K562 (cell line): ENCODE results near the gene SNTG2. TPM values are rescaled to one million over a fixed set of nuclear protein-coding genes. Genes with fewer than 3 reads are reported as not detected.

Experiments
- ATAC-seq: fragments of 200-7000 bp; cut with Tn5 transposase; 3 replicates; pipeline ENCODE4 v1.9.1; 2020; ENCODE audit warnings: moderate library complexity
- BruUV-seq: library from RNA; stranded (reverse); fragments of 400-500 nt; replicated peaks from 2 replicates; lab custom pipeline; 2021; lab: Mats Ljungman, UMichigan
- CTCF ChIA-PET: fragments of 300-600 bp; formaldehyde crosslinking; extraction: SDS; loops from one replicate; lab custom pipeline; 2021; ENCODE audit warnings: low intra/inter-chr PET ratio; lab: Yijun Ruan, JAX
- POLR2A ChIA-PET: fragments of 300-600, 350-650 bp; sonication (Branson Sonifier 250); formaldehyde crosslinking; extraction: SDS; loops from one replicate; lab custom pipeline; 2021; ENCODE audit warnings: antibody characterized with exemption, inconsistent platforms; lab: Yijun Ruan, JAX
- DNase-seq, 4 experiments: peaks; one replicate each; pipeline versions ENCODE4 v3.0.0 to v3.0.0-alpha.2; 2011 to 2018; ENCODE audit warnings: low spot score in 3 of 4, mixed read lengths in 3 of 4; ENCODE audit errors: extremely low read depth in 1 of 4
- FAIRE-seq: peaks from 2 replicates; lab custom pipeline; 2011; peaks lifted over from hg19 to GRCh38; lab: Jason Lieb, UNC
- H2AFZ ChIP-seq: 2 replicates; pipeline ENCODE4 v1.6.0; 2011; ENCODE audit warnings: low read depth, low read length, control low read depth, inconsistent platforms
- H3K27ac ChIP-seq: fragments of 200-600 bp; 3 replicates; pipeline ENCODE4 v1.8.0; 2011; ENCODE audit warnings: low read depth, mild to moderate bottlenecking, control low read depth, inconsistent platforms, low read length, moderate library complexity, mixed read lengths; ENCODE audit errors: extremely low read depth
- H3K27me3 ChIP-seq, 2 experiments: fragments of 300-600 bp in 1 of 2; 2 replicates in 1 of 2; 3 replicates in 1 of 2; pipeline versions ENCODE4 v1.6.0 to v1.8.0; 2011; ENCODE audit warnings: inconsistent platforms in 2 of 2, low read length in 2 of 2, mild to moderate bottlenecking in 1 of 2, mixed read lengths in 1 of 2, moderate library complexity in 1 of 2; ENCODE audit not compliant: control insufficient read depth in 2 of 2, insufficient read depth in 2 of 2
- H3K36me3 ChIP-seq: fragments of 300-600 bp; 3 replicates; pipeline ENCODE4 v1.8.0; 2011; ENCODE audit warnings: mild to moderate bottlenecking, low read length, inconsistent platforms; ENCODE audit not compliant: control insufficient read depth, insufficient read depth
- H3K4me1 ChIP-seq, 2 experiments: fragments of 200-600 bp in 1 of 2; replicated peaks in 1 of 2; 2 replicates in 1 of 2; 3 replicates in 1 of 2; pipeline versions ENCODE4 v1.5.1 to v1.8.0; 2011; ENCODE audit warnings: inconsistent platforms in 2 of 2, low read length in 2 of 2, mild to moderate bottlenecking in 1 of 2, mixed read lengths in 1 of 2, moderate library complexity in 1 of 2; ENCODE audit not compliant: control insufficient read depth in 2 of 2, insufficient read depth in 2 of 2
- H3K4me2 ChIP-seq: 2 replicates; pipeline ENCODE4 v1.6.1; 2011; ENCODE audit warnings: low read length, control low read depth, inconsistent platforms, mixed read lengths; ENCODE audit not compliant: insufficient read depth
- H3K4me3 ChIP-seq: fragments of 200-600 bp; sonication (generic), shearing (Covaris generic); 2 replicates; pipeline ENCODE4 v1.5.1; 2016; ENCODE audit warnings: control low read depth, inconsistent platforms
- H3K79me2 ChIP-seq: fragments of 200-600 bp; 3 replicates; pipeline ENCODE4 v1.8.0; 2011; ENCODE audit warnings: low read length, inconsistent platforms; ENCODE audit not compliant: control insufficient read depth, insufficient read depth
- H3K9ac ChIP-seq, 2 experiments: 2 replicates each; pipeline versions ENCODE4 v1.6.0 to v1.6.1; 2011; ENCODE audit warnings: low read depth in 2 of 2, low read length in 2 of 2, control low read depth in 1 of 2, inconsistent platforms in 1 of 2, mild to moderate bottlenecking in 1 of 2, mixed read lengths in 1 of 2; ENCODE audit not compliant: insufficient read depth in 1 of 2
- H3K9me1 ChIP-seq: one replicate; pipeline ENCODE4 v1.6.0; 2011; ENCODE audit warnings: inconsistent platforms, mild to moderate bottlenecking, low read length, moderate library complexity; ENCODE audit not compliant: control insufficient read depth, insufficient read depth
- H3K9me3 ChIP-seq: replicated peaks from 2 replicates; pipeline ENCODE4 v1.5.1; 2011; ENCODE audit warnings: low read depth, low read length, inconsistent platforms; ENCODE audit not compliant: control insufficient read depth, insufficient read depth
- H4K20me1 ChIP-seq: replicated peaks from 2 replicates; pipeline ENCODE4 v1.6.1; 2011; ENCODE audit warnings: low read length, inconsistent platforms, mixed read lengths; ENCODE audit not compliant: control insufficient read depth, insufficient read depth
- BACH1 ChIP-seq: fragments of 200-800 bp; sonication (Bioruptor generic); IDR thresholded peaks from 2 replicates; pipeline ENCODE4 v1.6.1; 2016; ENCODE audit warnings: missing genetic modification characterization, missing compliant biosample characterization
- E2F3 ChIP-seq: fragments of 250-450 bp; sonication (Bioruptor Pico); IDR thresholded peaks from 2 replicates; pipeline ENCODE4 v1.4.0; 2020; ENCODE audit warnings: mild to moderate bottlenecking
- IRF1 ChIP-seq: sonication (generic); formaldehyde crosslinking; IDR thresholded peaks from 2 replicates; pipeline ENCODE4 v1.8.0; 2022; ENCODE audit warnings: missing genetic modification reagents, mild to moderate bottlenecking, borderline replicate concordance
- PHF20 ChIP-seq: fragments of 450-650 bp; IDR thresholded peaks from 2 replicates; pipeline ENCODE4 v1.6.1; 2018; ENCODE audit not compliant: partially characterized antibody
- POLR2G ChIP-seq: fragments of 200-400 bp; formaldehyde crosslinking; IDR thresholded peaks from 2 replicates; pipeline ENCODE4 v1.6.1; 2017; ENCODE audit warnings: low read depth, mild to moderate bottlenecking, antibody characterized with exemption, low read length, moderate library complexity
- VEZF1 ChIP-seq: fragments of 200-800 bp; sonication (Bioruptor generic); IDR thresholded peaks from 2 replicates; pipeline ENCODE4 v1.6.1; 2017; ENCODE audit warnings: missing genetic modification characterization, missing compliant biosample characterization
- ZNF274 ChIP-seq: IDR thresholded peaks from 2 replicates; pipeline ENCODE4 v1.6.1; 2011; ENCODE audit warnings: low read depth, mild to moderate bottlenecking, low read length, moderate library complexity, borderline replicate concordance
- ZNF583 ChIP-seq: fragments of 250-450 bp; sonication (Bioruptor Pico); IDR thresholded peaks from 2 replicates; pipeline ENCODE4 v1.4.0; 2020
- ZNF668 ChIP-seq: fragments of 250-450 bp; sonication (Bioruptor Pico); IDR thresholded peaks from 2 replicates; pipeline ENCODE4 v1.8.0; 2022; ENCODE audit warnings: mild to moderate bottlenecking, inconsistent platforms
- WGBS: fragments of 100-300 bp; shearing (Covaris generic); methylation state at CpG from one replicate; pipeline ENCODE4 v1.1.6; 2016; ENCODE audit warnings: low coverage, mixed read lengths; ENCODE audit not compliant: insufficient coverage; ENCODE audit errors: missing lambda C conversion rate; 5-methylcytosine and 5-hydroxymethylcytosine counted together
- in situ Hi-C: fragments of 300-500 bp; cut with MboI; formaldehyde crosslinking; loops from 4 replicates; pipeline ENCODE4 v1.15.0; 2018; ENCODE audit warnings: inconsistent platforms, mixed read lengths
- intact Hi-C: fragments of 100-400 bp; cut with micrococcal nuclease; formaldehyde crosslinking; loops from 2 replicates; pipeline ENCODE4 v1.14.2; 2022
- polyA plus RNA-seq, 8 experiments: library from polyadenylated mRNA; depleted of rRNA in 4 of 8; stranded (reverse) in 5 of 8; unstranded in 3 of 8; fragments of >200 nt; fragmentation: Nextera tagmentation in 2 of 8; fragmentation: Illumina TruSeq in 1 of 8; extraction: Ambion mirVana in 2 of 8; extraction: Trizol in 1 of 8; gene quantifications; 2 replicates each; pipeline versions ENCODE4 v1.2.1 to v1.2.3, GENCODE V29; 2011 to 2014; ENCODE audit warnings: inconsistent platforms in 1 of 8, missing spikeins in 1 of 8
- total RNA-seq, 7 experiments: library from RNA; depleted of rRNA in 6 of 7; stranded (reverse); fragments of >200 nt in 6 of 7; fragmentation: Illumina TruSeq in 2 of 7; extraction: Trizol in 2 of 7; gene quantifications; 2 replicates each; pipeline versions ENCODE4 v1.2.1 to v1.2.3, GENCODE V29; 2011 to 2021; ENCODE audit warnings: low replicate concordance in 1 of 7
- TF ChIP-seq, protein P1 (sequence below): sonication (generic); formaldehyde crosslinking; IDR thresholded peaks from 2 replicates; pipeline ENCODE4 v1.8.0; 2022; ENCODE audit warnings: mild to moderate bottlenecking, missing genetic modification reagents
- TF ChIP-seq, protein P2 (sequence below): fragments of 450-650 bp; IDR thresholded peaks from 2 replicates; pipeline ENCODE4 v1.6.1; 2017; ENCODE audit warnings: antibody characterized with exemption, mild to moderate bottlenecking
- TF ChIP-seq, protein P3 (sequence below): fragments of 250-450 bp; sonication (Bioruptor Pico); IDR thresholded peaks from 2 replicates; pipeline ENCODE4 v1.8.0; 2021; ENCODE audit warnings: mild to moderate bottlenecking, moderate library complexity

SNTG2 gene
- total and polyA plus RNA-seq, 9 of the 15 experiments (the other 6 are each of a cell fraction or from before 2014, with no cell fraction given): not detected

GRCh38 chr2:1306014-1306686 lies 355.5 kb downstream of the SNTG2 start:
- H3K36me3 ChIP-seq: no peaks in the 10 kb centered on the region
- ATAC-seq (no peak), FAIRE-seq (no peak), DNase-seq (no peak)
- H3K9me1 ChIP-seq: no peaks in the 10 kb centered on the region
- H3K27ac ChIP-seq: no peak overlapping the region
- WGBS: 2% methylated on average over 12 of the region's 13 CpGs
- H3K27me3 ChIP-seq: peaks cover 2 to 26% of the 10 kb centered on the region in 2 experiments; a peak in 3 of 5 replicates
- no peak overlapping the region for H3K9ac ChIP-seq
- H3K4me1 ChIP-seq: no peaks in the 10 kb centered on the region
- H3K79me2 ChIP-seq: no peaks in the 10 kb centered on the region
- TF ChIP-seq PHF20 (no peak), ZNF668 (CRISPR knock-in tag) (no peak), VEZF1 (CRISPR knock-in tag) (no peak), ZNF274 (no peak), ZNF583 (CRISPR knock-in tag) (no peak), BACH1 (tag) (no peak), POLR2G (no peak), E2F3 (CRISPR knock-in tag) (no peak), IRF1 (CRISPR knock-in tag) (no peak)
- TF ChIP-seq, protein P1, sequence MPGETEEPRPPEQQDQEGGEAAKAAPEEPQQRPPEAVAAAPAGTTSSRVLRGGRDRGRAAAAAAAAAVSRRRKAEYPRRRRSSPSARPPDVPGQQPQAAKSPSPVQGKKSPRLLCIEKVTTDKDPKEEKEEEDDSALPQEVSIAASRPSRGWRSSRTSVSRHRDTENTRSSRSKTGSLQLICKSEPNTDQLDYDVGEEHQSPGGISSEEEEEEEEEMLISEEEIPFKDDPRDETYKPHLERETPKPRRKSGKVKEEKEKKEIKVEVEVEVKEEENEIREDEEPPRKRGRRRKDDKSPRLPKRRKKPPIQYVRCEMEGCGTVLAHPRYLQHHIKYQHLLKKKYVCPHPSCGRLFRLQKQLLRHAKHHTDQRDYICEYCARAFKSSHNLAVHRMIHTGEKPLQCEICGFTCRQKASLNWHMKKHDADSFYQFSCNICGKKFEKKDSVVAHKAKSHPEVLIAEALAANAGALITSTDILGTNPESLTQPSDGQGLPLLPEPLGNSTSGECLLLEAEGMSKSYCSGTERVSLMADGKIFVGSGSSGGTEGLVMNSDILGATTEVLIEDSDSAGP (CRISPR knock-in tag): no peak
- TF ChIP-seq, protein P2, sequence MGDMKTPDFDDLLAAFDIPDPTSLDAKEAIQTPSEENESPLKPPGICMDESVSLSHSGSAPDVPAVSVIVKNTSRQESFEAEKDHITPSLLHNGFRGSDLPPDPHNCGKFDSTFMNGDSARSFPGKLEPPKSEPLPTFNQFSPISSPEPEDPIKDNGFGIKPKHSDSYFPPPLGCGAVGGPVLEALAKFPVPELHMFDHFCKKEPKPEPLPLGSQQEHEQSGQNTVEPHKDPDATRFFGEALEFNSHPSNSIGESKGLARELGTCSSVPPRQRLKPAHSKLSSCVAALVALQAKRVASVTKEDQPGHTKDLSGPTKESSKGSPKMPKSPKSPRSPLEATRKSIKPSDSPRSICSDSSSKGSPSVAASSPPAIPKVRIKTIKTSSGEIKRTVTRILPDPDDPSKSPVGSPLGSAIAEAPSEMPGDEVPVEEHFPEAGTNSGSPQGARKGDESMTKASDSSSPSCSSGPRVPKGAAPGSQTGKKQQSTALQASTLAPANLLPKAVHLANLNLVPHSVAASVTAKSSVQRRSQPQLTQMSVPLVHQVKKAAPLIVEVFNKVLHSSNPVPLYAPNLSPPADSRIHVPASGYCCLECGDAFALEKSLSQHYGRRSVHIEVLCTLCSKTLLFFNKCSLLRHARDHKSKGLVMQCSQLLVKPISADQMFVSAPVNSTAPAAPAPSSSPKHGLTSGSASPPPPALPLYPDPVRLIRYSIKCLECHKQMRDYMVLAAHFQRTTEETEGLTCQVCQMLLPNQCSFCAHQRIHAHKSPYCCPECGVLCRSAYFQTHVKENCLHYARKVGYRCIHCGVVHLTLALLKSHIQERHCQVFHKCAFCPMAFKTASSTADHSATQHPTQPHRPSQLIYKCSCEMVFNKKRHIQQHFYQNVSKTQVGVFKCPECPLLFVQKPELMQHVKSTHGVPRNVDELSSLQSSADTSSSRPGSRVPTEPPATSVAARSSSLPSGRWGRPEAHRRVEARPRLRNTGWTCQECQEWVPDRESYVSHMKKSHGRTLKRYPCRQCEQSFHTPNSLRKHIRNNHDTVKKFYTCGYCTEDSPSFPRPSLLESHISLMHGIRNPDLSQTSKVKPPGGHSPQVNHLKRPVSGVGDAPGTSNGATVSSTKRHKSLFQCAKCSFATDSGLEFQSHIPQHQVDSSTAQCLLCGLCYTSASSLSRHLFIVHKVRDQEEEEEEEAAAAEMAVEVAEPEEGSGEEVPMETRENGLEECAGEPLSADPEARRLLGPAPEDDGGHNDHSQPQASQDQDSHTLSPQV: no peak
- TF ChIP-seq, protein P3, sequence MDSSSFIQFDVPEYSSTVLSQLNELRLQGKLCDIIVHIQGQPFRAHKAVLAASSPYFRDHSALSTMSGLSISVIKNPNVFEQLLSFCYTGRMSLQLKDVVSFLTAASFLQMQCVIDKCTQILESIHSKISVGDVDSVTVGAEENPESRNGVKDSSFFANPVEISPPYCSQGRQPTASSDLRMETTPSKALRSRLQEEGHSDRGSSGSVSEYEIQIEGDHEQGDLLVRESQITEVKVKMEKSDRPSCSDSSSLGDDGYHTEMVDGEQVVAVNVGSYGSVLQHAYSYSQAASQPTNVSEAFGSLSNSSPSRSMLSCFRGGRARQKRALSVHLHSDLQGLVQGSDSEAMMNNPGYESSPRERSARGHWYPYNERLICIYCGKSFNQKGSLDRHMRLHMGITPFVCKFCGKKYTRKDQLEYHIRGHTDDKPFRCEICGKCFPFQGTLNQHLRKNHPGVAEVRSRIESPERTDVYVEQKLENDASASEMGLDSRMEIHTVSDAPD (CRISPR knock-in tag): no peak
- no peaks in the 10 kb centered on the region for H3K9me3 ChIP-seq
- intact Hi-C loops: no loop called here
- no TSS peak for BruUV-seq
- H3K4me2 ChIP-seq: no peak overlapping the region
- no peaks in the 10 kb centered on the region for H4K20me1 ChIP-seq
- in situ Hi-C loops: no loop called here
- H2AFZ ChIP-seq: no peak overlapping the region
- no peak overlapping the region for H3K4me3 ChIP-seq
- POLR2A ChIA-PET: no interaction called here
- CTCF ChIA-PET: no interaction called here
